ENCODE measurements around the gene ABHD17A.
A peak's percentile ranks its signal among the peaks of the same experiment; 100 is the strongest.
"Not testable (repeated sequence)": the region's sequence is repeated elsewhere in the genome, so short reads cannot be mapped to it uniquely, and the experiment has no call there.

The ABHD17A gene

GRCh38 chr19:1909761-1910080, 24.4 kb upstream of the ABHD17A start:
- DNase-seq = peak; percentile 57

DNA sequence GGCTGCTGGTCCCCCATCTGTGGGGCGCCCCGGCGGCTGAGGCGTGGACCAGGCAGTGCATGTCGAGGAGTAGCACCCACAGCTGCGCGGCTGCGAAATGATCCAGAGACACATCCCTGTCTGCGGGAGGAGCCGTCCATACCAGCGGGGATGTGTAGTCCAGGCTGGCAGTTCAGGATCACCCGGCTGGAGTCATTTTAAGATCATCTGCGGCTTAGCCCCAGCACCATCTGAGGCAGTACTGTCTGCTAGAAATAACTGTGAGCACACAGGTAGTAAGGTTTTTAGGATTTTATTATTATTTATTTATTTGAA, 23.0 kb upstream of the ABHD17A start:
- no peak for DNase-seq

DNA sequence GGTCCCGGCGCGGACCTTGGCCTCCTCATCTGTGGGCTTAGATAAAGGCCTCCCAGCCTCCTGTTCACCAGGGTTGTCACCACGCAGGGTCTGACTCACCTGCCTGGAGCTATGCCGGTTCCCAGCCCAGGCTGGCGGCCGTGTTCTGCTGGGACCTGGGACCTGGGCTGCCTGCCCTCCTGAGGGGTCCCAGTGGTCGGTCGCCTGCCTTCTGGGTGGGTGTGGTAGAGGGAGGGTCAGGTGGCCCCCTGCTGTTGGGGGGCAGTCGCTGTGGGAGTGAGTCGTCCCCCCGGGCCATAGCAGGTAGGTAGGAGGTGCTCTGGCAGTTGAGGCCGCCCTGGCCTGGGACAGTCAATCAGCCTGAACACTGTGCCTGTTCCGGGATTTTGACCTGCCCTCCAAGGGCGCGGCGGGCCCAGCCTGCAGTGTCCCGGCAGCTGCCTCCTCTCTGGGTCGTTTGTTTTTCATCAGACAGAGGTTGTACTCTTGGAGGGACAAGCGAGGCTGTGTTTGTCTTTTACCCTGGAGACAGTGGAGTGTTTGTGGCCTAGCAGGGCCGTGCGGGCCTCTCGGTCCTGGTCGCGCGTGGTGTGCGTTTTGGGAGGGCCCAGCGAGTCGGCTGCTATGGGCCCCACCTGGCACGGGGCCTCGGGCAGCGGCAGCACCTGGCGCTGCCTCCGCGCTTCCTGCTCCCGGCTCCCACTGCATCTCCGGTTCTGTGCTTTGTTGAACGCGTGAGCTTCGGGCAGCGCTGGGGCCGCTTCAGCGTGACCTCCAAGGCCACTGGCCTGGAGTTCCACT, 22.5 kb upstream of the ABHD17A start:
- no peak for DNase-seq

DNA sequence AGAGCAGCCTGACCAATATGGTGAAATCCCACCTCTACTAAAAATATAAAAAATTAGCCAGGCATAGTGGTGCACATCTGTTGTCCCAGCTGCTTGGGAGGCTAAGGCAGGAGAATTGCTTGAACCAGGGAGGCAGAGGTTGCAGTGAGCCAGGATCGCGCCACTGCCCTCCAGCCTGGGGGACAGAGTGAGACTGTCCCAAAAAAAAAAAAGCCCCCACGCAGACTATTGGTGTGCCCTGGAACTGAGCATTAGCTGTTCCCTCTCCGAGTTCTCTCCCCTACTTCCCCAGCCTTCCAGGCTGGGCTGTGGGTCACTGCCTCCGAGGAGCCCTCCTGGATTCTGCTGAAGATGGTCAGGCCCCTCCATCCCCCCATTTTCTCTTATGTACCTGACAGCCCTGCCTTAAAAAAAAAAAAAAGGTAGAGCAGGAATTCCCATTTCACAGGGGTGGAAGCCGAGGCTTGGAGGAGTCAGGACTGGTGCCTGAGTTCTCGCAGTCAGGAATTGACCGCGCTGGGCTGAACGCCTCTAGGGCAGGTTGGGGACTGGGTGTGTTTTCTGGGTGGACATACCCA, 21.8 kb upstream of the ABHD17A start:
- no peak for DNase-seq

DNA sequence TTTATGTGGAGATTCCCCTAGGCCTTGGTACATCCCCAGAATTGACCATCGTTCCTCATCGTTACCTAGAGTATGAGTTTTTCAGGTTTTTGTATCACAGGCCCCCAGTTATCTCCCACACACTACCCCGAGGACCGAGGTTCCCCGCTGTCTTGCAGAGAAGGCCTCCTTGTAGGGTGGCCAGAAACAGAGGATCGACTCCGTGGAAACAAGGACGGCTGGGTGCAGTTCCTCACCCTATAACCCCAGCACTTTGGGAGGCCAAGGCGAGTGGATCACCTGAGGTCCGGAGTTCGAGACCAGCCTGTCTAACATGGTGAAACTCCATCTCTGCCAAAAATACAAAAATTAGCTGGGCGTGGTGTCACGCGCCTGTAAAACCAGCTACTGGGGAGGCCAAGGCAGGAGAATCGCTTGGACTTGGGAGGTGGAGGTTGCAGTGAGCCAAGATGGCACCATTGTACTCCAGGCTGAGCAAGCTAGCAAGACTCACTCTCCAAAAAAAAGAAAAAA, 20.6 kb upstream of the ABHD17A start:
- DNase-seq = no peak

DNA sequence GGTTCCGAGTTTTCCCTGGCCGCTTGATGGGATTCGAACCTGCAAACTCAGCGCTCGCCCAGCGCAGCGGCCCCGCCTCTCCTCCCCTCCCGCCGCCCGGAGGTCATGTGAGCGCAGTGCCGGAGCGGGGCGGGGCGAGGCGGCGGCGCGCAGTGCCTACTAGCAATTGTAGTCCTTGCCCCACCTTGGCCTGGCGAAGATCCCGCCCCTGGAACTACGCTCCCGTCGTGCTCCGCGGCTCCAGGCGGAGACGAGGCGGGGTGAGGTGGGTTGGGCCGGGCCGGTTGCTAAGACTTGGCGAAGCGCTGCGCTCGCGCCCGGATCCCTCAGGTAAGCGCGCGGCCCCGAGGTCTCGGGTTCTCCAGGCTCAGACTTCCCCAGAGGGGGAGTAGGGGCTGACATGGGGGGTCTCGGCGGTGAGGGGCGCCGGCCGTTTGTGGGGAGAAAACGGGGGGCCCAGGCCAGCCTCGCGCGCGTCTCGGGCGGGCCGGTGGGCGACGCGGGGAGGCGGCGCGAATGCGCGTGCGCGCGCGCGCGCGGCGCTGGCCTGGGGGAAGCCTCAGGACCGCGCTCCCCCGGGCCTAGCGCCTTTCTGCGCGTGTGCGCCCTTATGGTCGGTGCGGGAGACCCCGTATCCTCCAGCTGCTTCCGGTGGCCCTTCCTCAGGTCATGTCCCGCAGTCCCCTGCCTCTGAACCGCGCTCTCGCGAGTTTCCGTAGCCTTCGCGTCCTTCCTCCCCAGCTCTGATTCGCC, 20.0 kb upstream of the ABHD17A start, which contains the start of the genes ADAT3 and SCAMP4:
TSS of gene ADAT3 (plus strand) at position 290 of the 753 bp plus-strand sequence. CDS start 6,649 bp downstream, outside the sequence.
TSS of gene SCAMP4 (plus strand) at position 290 of the 753 bp plus-strand sequence. CDS start 9,621 bp downstream, outside the sequence.
- DNase-seq = peak; percentile 98

- no peak for DNase-seq
Measured at GRCh38 chr19:1904860-1905109, 19.5 kb upstream of the ABHD17A start.

DNA sequence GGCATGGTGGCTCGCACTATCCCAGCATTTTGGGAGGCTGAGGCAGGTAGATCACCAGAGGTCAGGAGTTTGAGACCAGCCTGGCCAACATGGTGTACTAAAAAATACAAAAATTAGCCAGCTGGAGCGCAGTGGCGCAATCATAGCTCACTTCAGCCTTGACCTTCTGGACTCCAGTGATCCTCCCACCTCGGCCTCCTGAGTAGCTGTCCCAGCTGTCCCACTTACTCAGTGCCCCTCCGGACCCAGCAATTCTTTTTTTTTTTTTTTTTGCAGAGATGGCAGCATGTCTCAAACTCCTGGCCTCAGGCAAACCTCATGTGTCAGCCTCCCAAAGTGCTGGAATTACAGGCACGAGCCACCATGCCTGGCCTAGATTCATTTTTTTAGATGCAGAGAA, 17.6 kb upstream of the ABHD17A start:
- no peak for DNase-seq

DNA sequence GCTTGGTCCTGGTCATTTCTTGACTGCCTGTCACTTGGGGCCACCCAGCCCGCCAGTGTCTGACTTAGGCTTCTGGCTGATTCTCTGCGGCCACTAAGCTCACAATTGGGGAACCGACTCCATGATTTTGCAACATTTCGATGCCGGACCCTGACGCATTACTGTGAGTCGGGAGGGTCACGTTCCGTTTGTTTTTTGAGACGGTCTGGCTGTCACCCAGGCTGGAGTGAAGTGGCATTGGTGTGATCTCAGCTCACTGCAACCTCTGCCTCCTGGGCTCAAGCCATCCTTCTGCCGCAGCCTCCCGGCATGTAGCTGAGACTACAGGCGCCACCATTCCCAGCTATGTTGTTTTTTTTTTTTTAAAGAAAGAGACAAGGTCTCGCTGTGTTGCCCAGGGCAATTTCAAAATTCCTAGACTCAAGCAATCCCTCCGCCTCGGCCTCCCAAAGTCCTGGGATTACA, 16.7 kb upstream of the ABHD17A start:
- no peak for DNase-seq

DNA sequence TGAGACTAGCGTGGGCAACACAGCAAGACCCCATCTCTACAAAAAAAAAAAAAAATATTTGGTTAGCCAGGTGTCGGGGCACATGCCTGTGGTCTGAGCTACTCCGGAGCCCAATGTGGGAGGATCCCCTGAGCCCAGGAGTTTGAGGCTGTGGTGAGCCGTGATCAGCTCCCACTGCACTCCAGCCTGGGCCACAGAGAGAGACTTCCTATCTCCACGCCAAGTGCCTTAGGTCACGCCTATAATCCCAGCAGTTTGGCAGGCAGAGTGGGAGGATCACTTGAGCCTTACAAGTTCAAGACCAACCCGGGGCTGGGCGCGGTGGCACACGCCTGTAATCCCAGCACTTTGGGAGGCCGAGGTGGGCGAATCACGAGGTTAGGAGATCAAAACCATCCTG, 11.2 kb upstream of the ABHD17A start:
- no peak for DNase-seq

- DNase-seq = no peak
Measured at GRCh38 chr19:1893791-1894190, 8.5 kb upstream of the ABHD17A start.

DNA sequence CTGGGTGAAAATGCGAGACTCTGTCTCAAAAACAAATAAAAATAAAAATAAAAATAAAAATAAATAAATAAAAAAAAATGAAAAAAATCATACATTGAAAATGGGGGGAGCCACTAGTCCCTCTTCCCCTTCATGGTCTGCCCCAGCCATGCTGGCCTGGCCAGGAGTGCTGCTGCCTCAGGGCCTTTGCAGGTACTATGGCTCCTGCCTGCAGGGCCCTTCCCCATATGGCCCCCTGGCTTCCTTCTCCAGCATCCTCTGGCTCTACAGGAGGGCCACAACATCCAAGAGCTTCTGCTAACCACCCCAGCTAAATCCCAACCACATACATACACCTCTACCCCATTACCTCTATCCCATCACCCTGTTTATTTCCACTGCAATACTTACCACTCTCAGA, 4.6 kb upstream of the ABHD17A start:
- DNase-seq = no peak

- no peak for DNase-seq
Measured at GRCh38 chr19:1888385-1888784, 3.1 kb upstream of the ABHD17A start.

DNA sequence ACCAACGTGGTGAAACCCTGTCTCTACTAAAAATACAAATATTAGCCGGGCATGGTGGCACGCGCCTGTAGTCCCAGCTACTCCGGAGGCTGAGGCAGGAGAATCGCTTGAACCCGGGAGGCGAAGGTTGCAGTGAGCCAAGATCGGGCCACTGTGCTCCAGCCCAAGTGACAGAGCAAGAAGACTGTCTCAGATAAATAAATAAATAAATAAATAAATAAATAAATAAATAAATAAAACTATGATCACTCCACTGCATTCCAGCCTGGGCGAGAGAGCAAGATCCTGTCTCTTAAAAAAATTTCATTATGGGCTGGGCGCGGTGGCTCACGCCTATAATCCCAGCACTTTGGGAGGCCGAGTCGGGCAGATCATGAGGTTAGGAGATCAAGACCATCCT, 1.1 kb upstream of the ABHD17A start:
- not testable (repeated sequence) for DNase-seq

DNA sequence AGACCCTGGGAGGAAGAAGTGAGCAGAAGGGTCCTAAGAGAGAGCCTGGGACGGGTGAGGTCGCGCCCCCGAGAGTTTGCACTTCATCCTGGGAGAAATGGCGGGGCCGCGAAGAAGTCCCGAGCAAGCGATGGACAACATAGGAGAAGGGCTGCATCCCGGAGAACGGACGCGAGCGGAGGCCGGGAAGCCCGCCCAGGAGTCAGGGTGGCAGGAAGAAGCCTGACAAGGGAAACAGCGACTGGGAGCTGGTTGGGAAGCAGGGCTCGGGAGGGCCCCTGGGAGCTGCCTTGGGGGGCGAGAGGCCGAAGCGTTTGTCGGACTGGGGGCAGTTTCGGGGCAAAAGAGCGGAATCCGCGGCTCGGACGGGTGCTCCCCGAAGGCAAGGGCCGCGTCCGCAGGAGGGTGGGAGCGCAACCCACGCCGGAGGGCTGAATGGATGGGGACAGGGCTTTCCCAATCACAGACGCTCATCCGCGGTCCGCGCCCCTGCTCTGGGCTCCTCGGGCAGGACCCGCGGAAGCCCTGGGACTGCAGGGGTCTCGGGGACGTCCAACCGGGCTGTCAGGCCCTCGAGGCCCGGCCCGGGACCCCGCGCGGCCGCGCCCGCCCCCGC, 469 bp downstream of the ABHD17A start:
- no peak for DNase-seq

- no peak for DNase-seq
Measured at GRCh38 chr19:1884291-1884718, 991 bp downstream of the ABHD17A start.

GRCh38 chr19:1883784-1884183, 1.5 kb downstream of the ABHD17A start:
- DNase-seq = no peak

DNA sequence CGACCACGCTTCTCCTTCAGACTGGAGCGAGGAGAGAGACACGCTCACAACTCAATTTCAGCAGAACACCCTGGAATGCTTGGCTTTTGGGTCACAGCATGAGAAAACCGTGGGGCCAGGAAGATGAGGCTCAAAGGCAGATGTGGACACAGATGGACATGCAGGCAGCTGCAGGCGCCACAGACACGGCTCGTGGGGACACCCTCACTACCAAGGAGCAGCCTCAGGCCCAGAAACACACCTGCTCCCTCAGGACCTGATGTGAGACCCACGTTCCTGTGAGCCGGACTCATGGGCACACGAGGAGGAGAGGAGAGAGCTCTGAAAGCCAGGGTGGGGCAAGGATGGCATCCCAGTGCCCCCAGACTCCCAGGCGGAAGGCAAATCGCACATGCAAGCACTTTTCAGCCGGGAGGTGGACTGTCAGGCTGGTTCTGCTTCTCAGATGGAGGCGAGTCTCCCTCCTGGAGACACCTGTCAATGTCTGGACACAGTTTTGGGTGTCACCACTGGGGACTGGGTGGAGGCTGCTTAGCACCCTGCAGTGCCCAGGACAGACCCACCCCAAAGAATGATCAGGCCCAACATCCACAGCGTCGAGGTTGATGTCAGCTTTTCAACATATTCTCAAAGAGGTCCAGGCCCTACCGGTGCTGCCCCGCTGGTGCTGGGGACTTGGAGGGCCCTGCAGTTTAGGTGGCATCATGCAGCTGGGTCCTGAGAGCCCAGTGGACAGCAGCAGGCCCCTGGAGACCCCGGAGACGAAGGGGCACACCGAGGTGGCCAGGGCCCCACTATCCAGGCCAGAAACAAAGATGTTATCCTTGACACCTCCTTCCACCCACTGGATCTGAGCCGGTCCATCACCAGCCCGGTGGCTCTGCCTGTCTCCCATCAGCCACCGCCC, 2.3 kb downstream of the ABHD17A start:
- DNase-seq = no peak

DNA sequence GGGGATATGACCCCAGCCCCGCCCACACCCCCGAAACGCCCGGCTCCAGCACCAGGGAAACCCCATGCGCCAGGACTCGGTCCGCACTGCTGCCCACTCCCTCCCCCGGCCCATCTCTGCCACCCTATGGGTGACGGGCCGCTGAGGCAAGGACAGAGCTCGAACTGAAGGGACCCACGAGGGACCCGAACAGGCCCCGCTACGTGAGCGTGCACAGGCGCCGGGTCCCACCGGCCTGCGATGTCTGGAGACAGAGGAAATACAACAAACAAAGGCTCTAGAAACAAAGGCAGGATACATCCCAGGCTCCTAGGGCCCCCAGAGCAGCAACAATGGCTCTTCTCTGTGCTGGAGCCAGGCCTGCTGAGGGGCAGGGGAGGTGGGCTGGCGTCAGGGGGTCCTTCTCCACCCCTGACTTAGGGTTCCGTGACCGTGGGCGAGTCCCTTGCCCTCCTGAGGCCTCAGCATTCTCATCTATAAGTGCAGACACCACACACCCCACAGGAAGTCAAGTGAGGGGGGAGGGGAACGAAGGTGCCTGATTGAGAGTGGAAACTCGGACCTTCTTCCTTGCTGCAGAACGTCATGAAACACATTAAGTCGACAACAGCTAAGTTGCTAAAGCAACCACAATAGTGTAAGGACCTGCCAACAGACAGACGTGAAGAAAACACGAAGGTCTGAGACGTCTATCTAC, 3.1 kb downstream of the ABHD17A start:
- DNase-seq = no peak

GRCh38 chr19:1881393-1882088, 3.8 kb downstream of the ABHD17A start:
- not testable (repeated sequence) for DNase-seq

Measured in GDM1 (cell line).